Measurements from ENCODE around the gene ZSWIM4. TPM values are rescaled to one million over a fixed set of nuclear protein-coding genes. Genes with fewer than 3 reads are reported as not detected.

ZSWIM4 gene
- total RNA-seq, 4 donors from 2014 or later, result 1.6 to 9.1 (median 5.8) TPM

- Histone ChIP-seq H3K4me3 (no peak overlapping the region), H3K4me1 (peaks cover 6 to 32% (median 6%) of the 10 kb centered on the region in 4 donors), H3K36me3 (no peaks in the 10 kb centered on the region), H3K27me3 (no peaks in the 10 kb centered on the region), H3K27ac (no peak overlapping the region), H3K9me3 (no peaks in the 10 kb centered on the region)
- no peak for TF ChIP-seq POLR2A (IDR thresholded peaks at IDR 0.05)
- TF ChIP-seq, protein P1, sequence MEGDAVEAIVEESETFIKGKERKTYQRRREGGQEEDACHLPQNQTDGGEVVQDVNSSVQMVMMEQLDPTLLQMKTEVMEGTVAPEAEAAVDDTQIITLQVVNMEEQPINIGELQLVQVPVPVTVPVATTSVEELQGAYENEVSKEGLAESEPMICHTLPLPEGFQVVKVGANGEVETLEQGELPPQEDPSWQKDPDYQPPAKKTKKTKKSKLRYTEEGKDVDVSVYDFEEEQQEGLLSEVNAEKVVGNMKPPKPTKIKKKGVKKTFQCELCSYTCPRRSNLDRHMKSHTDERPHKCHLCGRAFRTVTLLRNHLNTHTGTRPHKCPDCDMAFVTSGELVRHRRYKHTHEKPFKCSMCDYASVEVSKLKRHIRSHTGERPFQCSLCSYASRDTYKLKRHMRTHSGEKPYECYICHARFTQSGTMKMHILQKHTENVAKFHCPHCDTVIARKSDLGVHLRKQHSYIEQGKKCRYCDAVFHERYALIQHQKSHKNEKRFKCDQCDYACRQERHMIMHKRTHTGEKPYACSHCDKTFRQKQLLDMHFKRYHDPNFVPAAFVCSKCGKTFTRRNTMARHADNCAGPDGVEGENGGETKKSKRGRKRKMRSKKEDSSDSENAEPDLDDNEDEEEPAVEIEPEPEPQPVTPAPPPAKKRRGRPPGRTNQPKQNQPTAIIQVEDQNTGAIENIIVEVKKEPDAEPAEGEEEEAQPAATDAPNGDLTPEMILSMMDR (IDR thresholded peaks at IDR 0.05), result no peak
- DNase-seq, result no peak
Observed at GRCh38 chr19:13875824-13876223, 80.6 kb downstream of the ZSWIM4 start.

- DNase-seq, result no peak
Observed at GRCh38 chr19:13876834-13877233, 81.6 kb downstream of the ZSWIM4 start, which contains the start of gene NANOS3. Gene NANOS3 (plus strand): TSS chr19:13877134. CDS start chr19:13877249, 115 bp downstream.

GRCh38 chr19:13877303-13877702 lies 82.1 kb downstream of the ZSWIM4 start:
- no peak for DNase-seq
- TF ChIP-seq POLR2A (IDR thresholded peaks at IDR 0.05), result no peak
- TF ChIP-seq, protein P1 (IDR thresholded peaks at IDR 0.05), result no peak
- H3K36me3 ChIP-seq, result no peaks in the 10 kb centered on the region
- no peak overlapping the region for H3K4me3 ChIP-seq
- peaks cover 10 to 46% (median 21%) of the 10 kb centered on the region in 4 donors for H3K4me1 ChIP-seq
- no peak overlapping the region for H3K27ac ChIP-seq
- no peaks in the 10 kb centered on the region for H3K9me3 ChIP-seq
- H3K27me3 ChIP-seq, result no peaks in the 10 kb centered on the region

More at GRCh38 chr19:13876834-13877233, 81.6 kb downstream of the ZSWIM4 start, which contains the start of gene NANOS3:
- H3K27me3 ChIP-seq, result no peaks in the 10 kb centered on the region
- H3K27ac ChIP-seq, result no peak within 1 kb of the TSS
- peaks cover 10 to 42% (median 17%) of the 10 kb centered on the region in 4 donors for H3K4me1 ChIP-seq
- no peaks in the 10 kb centered on the region for H3K36me3 ChIP-seq
- TF ChIP-seq, protein P1 (IDR thresholded peaks at IDR 0.05), result no peak
- TF ChIP-seq POLR2A (IDR thresholded peaks at IDR 0.05), result no peak
- H3K4me3 ChIP-seq, result no peak within 1 kb of the TSS
- H3K9me3 ChIP-seq, result no peaks in the 10 kb centered on the region

DNA sequence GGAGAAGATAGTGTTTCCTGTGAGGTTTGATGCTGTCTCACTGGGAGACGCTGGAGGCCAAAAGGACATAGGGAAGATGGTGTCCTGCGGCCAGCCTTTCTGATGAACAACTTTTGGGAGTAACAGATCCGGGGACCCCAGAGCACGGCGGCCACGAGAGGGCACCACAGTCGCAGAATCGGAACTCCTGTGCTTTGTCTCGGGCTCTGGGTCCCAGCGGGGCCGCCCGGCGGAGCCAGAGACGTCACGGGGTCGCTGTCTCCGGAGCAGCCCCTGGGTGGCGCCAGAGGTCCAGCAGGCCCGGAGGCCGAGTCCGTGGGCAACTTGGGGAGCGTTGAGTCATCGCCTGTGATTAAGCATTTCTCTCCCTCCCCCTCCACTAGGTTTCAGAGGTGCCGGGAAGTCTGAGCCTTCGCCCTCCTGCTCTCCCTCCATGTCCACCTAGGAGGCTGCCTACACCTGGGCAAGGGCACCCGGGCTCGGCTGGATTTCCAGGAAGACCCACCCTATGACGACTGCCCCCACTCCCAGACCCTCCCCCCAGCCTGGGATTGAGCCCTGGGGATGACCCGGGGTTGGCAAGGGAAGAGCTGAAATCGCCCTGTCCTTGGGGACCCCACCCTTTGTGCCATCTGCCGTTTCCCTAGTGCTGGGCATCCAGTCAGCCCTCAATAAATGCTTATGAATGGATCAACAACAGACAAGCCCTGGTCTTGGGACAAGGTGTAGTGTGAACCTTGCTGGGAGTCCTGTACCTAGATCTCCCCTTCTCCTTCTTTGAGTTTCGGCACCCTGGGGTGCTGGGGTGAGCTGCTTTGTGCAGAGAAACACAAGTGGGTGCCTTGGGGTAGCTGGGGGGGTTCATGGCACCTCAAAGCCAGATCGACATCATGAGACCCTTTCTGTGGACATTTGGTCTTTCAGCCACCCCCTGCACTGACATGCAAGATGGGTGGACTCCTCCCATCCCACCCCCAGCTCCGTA lies 85.1 kb downstream of the ZSWIM4 start:
- H3K27me3 ChIP-seq, result no peaks in the 10 kb centered on the region
- H3K4me1 ChIP-seq, result peaks cover 10 to 50% (median 26%) of the 10 kb centered on the region in 4 donors
- H3K9me3 ChIP-seq, result no peaks in the 10 kb centered on the region
- TF ChIP-seq, protein P1 (IDR thresholded peaks at IDR 0.05), result peak; percentile 98 to 100 (median 100)
- no peak for TF ChIP-seq POLR2A (IDR thresholded peaks at IDR 0.05)
- H3K36me3 ChIP-seq, result no peaks in the 10 kb centered on the region
- H3K27ac ChIP-seq, result peak overlapping the region; percentile 64 to 91 (median 67)
- H3K4me3 ChIP-seq, result peak overlapping the region in 3 of 4 donors; percentile 22 to 59 (median 28)
- peak; percentile 96 to 99 (median 99) for DNase-seq

GRCh38 chr19:13881251-13881691 lies 86.0 kb downstream of the ZSWIM4 start:
- H3K4me3 ChIP-seq, result no peak overlapping the region
- no peaks in the 10 kb centered on the region for H3K9me3 ChIP-seq
- TF ChIP-seq, protein P1 (IDR thresholded peaks at IDR 0.05), result no peak
- no peak for TF ChIP-seq POLR2A (IDR thresholded peaks at IDR 0.05)
- no peaks in the 10 kb centered on the region for H3K36me3 ChIP-seq
- no peaks in the 10 kb centered on the region for H3K27me3 ChIP-seq
- peaks cover 12 to 55% (median 26%) of the 10 kb centered on the region in 4 donors for H3K4me1 ChIP-seq
- H3K27ac ChIP-seq, result peak overlapping the region in 3 of 4 donors; percentile 65 to 91 (median 69)
- peak in 2 of 3 donors; percentile 46 to 50 for DNase-seq

Small RNAs within 50 kb of the gene (small RNA-seq; reads per million reads assigned to genes)
- gene MIR181C (16.5 to 80.2 reads per million in 2 donors), gene MIR181D (17.0 to 38.9 reads per million in 2 donors), gene RN7SL619P (0 reads per million in 2 donors)

Other genes starting within 250 kb of the ZSWIM4 start
- 100 to 1,000 TPM in 2 of 4 donors, 10 to 100 TPM in 2; 59.2 to 126 (median 95.7) TPM for gene MRI1, start 30.9 kb upstream of the ZSWIM4 start, total RNA-seq
- gene C19orf53, start 21.0 kb upstream of the ZSWIM4 start, total RNA-seq, result 100 to 1,000 TPM in 1 of 4 donors, 10 to 100 TPM in 3; 71.3 to 148 (median 84.3) TPM
- not detected for gene NANOS3, start 81.7 kb downstream of the ZSWIM4 start, total RNA-seq
- gene BRME1, start 110.7 kb downstream of the ZSWIM4 start, total RNA-seq, result 10 to 100 TPM in 3 of 4 donors, 1 to 10 TPM in 1; 7.4 to 73.1 (median 41.2) TPM
- 100 to 1,000 TPM in 3 of 4 donors, 10 to 100 TPM in 1; 97.4 to 235 (median 184) TPM for gene CC2D1A, start 110.8 kb downstream of the ZSWIM4 start, total RNA-seq
- under 1 TPM in 1 of 4 donors, not detected in 3; 0.35 TPM for gene PODNL1, start 143.0 kb downstream of the ZSWIM4 start, total RNA-seq
- 10 to 100 TPM; 15.8 to 64.4 (median 31.4) TPM for gene DCAF15, start 157.1 kb downstream of the ZSWIM4 start, total RNA-seq
- 10 to 100 TPM in 2 of 4 donors, 1 to 10 TPM in 2; 5.8 to 19.0 (median 9.6) TPM for gene RFX1, start 210.9 kb downstream of the ZSWIM4 start, total RNA-seq
- gene RLN3, start 232.7 kb downstream of the ZSWIM4 start, total RNA-seq, result not detected
- gene IL27RA, start 236.3 kb downstream of the ZSWIM4 start, total RNA-seq, result 1 to 10 TPM in 3 of 4 donors, under 1 TPM in 1; 0.85 to 7.4 (median 2.0) TPM